Measurements from ENCODE around the gene IKBKE.

- TF ChIP-seq, protein P1, sequence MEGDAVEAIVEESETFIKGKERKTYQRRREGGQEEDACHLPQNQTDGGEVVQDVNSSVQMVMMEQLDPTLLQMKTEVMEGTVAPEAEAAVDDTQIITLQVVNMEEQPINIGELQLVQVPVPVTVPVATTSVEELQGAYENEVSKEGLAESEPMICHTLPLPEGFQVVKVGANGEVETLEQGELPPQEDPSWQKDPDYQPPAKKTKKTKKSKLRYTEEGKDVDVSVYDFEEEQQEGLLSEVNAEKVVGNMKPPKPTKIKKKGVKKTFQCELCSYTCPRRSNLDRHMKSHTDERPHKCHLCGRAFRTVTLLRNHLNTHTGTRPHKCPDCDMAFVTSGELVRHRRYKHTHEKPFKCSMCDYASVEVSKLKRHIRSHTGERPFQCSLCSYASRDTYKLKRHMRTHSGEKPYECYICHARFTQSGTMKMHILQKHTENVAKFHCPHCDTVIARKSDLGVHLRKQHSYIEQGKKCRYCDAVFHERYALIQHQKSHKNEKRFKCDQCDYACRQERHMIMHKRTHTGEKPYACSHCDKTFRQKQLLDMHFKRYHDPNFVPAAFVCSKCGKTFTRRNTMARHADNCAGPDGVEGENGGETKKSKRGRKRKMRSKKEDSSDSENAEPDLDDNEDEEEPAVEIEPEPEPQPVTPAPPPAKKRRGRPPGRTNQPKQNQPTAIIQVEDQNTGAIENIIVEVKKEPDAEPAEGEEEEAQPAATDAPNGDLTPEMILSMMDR (IDR thresholded peaks at IDR 0.05; ENCODE audit: low read length): no peak
- no peak for TF ChIP-seq EZH2 (IDR thresholded peaks at IDR 0.05; ENCODE audit: borderline replicate concordance, low read length)
These were observed 7.5 kb downstream of the IKBKE start for GRCh38 chr1:206477581-206478380.
